Glomerular endothelial cell (primary cell): ENCODE measurements around the gene NHLRC2. TPM values are rescaled to one million over a fixed set of nuclear protein-coding genes. Genes with fewer than 3 reads are reported as not detected.
"Not testable (repeated sequence)": the region's sequence is repeated elsewhere in the genome, so short reads cannot be mapped to it uniquely, and the experiment has no call there.

Experiments used
- DNase-seq: peaks from one replicate; pipeline ENCODE4 v3.0.0-alpha.2; 2011; ENCODE audit warnings: low read depth, low spot score; ENCODE audit errors: extremely low read depth
- total RNA-seq: library from RNA; depleted of rRNA; stranded (reverse); fragments of >200 nt; gene quantifications from 2 replicates; pipeline ENCODE4 v1.2.3, GENCODE V29; 2015

NHLRC2 gene
- total RNA-seq, 1 donor from 2014 or later: 54.4 TPM

DNA sequence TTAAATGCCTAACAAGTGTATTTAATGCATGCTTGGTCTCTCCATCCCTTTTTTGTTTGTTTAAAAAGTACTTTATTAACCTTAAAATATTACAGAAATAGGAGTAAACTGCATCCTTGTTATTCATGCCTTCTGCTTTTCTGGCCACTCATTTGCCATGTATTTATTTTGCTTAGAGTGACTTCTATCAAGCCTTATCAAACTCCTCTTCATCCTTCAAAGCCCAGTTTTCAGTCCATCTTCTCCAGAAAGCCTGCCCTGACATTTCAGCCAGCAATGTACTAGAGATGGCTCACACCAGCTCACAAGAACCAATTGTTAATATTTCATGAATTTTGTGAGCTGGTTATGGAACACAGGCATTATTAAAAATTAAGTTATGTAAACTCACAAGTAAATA lies 82.8 kb downstream of the NHLRC2 start:
- DNase-seq: no peak

DNA sequence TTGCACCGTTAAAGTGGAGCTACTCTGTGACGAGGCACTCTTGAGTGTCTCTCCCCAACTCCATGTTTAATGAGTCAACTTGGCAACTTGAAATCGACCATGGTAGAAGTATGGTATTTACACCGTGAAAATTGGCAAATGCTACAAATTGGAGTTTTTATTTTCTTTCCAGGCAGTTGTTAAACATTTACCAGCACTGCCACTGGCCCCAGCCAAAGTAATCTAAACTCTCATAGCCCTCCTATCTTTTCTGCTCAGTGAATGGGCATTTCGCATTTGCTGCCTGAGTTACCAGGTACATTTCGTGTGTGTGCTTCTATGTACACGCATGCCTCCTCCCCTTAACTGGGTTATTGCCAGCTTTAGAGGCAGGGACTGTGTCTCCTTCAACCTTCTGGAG lies 83.3 kb downstream of the NHLRC2 start:
- DNase-seq: no peak

DNA sequence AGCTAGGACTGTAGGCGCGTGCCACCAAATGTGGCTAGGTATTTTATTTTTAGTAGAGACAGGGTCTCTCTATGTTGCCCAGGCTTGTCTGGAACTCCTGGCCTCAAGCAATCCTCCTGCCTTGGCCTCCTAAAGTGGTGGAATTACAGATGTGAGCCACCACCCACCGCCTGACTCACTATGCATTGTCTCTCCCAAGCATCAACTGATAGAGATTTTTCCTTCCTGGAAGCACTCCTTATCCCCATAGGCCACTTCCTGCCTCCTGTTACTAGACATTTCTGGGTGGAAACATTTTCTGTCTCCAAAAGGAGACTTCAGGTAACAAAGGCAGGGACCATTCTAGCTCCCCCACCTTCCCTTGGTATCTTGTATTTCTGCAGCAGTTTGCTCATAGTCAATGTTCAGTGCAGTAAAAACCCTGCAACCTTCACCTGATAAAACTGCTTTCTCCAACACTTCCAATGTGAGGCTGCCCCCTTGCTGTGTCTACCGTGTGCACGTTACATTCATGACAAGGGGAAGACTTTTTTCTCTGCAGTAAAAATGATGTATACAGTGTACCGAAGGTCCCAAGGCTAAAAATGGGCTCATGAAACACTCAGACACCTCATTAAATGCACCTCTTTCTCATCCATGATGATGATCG lies 84.9 kb downstream of the NHLRC2 start:
- no peak for DNase-seq

GRCh38 chr10:113941140-113941539 lies 86.7 kb downstream of the NHLRC2 start:
- DNase-seq: no peak

GRCh38 chr10:113943196-113943595 lies 88.7 kb downstream of the NHLRC2 start:
- DNase-seq: not testable (repeated sequence)

- DNase-seq: no peak
These were observed 90.7 kb downstream of the NHLRC2 start for GRCh38 chr10:113945075-113945686.

DNA sequence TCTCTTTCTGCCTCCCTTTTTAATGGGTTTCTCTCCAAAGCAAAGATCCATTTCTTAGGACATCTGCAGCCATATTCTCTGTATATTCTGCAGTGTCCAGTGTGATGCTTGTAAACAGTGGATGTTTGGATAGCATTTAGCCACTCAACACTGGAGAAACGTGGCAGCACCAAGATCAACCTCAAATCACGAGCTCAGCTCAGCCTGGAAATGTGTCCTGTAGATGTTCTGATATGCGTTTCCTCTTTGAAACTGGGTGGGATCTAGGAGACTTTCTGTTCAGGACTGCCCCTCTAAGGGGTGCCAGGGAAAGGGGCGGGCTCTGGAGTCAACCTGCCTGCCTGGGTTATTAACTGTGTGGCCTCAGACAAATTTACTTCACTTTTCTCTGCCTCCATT lies 91.2 kb downstream of the NHLRC2 start:
- no peak for DNase-seq

DNA sequence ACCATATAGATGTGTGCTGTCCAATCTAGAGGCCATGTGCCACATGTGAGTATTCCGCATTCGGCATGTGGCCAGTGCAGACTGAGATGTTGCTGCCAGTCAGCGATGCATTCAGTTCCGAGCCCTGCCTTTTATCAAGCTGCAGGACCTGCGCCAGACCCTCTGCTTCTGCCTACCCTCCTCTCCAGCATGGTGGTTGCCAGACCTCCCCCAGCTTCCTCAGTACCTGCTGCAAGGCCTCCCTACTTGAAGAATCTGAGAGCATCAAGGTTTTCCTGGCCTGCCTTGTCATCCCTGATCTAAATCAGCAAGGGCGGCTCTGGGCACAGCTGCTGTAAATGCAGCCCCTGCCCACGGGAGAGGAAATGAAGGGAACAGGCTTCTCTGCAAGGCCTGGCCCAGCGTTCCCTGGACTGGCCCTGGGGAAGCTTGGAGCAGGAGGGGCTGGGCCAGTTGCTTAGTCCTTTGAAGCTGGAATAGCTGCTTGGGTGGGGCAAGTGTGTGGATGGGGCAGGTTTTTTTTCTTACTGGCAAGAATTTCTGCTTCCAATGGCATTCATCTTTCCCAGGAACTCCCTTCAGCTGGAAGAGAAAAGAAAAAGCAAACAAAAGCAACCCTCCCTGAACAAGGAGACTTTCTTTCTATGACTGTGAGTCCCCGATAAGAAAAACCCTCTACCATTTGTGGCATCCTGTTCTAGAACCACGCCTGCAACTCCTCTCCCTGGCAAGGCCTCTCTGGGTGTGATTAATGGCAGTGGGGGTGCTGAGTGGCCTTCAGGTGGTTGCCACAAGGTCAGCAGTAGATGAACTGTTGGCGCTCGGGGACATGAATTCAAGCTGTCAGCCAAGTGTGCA lies 93.0 kb downstream of the NHLRC2 start:
- DNase-seq: no peak

- no peak for DNase-seq
These were observed 93.6 kb downstream of the NHLRC2 start for GRCh38 chr10:113948048-113948447.

- DNase-seq: no peak
These were observed 95.8 kb downstream of the NHLRC2 start for GRCh38 chr10:113950268-113950667.

DNA sequence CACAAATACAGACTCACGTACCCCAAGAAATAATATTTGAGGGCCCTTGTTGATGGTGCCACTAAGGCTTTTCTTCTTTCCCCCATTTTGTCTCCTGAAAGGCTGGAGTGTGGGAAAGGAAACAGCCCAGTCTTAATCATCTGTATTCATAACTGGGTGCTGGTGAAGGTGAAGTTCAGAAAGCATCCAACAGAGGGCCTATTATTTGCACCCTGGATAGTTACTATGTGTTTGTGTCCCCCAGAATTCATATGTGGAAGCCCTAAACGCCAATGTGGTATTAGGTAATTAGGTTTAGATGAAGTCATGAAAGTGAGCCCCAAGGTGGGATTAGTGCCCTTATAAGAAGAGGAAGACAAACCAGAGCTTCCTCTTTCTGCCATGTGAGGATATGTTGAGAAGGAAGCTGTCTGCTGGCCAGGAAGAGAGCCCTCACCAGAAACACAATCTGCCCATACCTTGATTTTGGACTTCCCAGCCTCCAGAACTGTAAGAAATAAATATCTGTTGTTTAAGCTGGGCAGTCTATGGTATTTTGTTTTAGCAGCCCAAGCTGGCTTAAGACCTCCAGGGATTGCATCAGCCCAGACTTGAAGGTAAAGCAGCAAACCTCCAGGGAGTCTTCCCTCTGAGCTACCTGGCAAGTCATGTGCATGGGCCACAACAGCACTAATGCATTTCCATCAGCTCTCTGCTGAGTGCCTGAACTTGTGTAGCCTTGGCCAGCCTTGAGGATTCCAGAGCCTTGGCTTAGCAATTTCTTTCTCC lies 99.2 kb downstream of the NHLRC2 start:
- DNase-seq: no peak

- no peak for DNase-seq
These were observed 99.9 kb downstream of the NHLRC2 start for GRCh38 chr10:113954409-113954808.

GRCh38 chr10:113957013-113957412 lies 102.6 kb downstream of the NHLRC2 start:
- DNase-seq: no peak

DNA sequence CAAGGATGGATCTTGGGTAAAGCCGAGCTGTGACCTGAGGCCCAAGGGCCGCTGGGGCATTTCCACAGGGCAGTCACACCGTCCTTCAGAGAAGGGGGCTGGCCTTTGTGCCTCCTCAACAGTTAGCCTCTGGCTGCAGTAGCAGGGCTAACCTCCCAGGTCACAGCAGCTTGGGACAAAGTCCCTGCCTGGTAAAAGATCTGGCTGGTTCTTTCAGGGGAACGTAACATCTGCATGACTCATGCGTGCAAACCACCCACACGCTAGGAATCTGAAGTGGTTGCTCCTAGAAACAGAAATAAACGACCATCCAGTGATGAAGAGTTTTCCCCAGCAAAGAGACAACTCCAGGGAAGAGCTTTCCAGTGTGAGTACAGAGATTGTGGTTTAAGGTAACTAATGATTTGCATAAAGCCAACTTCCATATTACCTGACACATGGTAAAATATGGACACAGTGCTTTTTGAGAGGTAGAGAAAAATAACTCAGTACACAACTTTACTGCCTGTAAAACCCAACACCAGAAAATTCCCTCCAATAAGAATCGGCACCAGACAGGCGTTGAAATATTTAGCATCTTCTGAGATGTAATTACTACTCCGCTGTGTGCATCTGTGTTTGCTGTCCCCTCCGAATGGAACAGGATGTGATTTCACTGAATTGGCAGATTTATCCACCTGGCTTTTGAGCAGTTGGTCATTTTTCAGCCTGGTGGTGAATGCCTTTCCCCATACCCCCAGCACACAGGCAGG lies 104.3 kb downstream of the NHLRC2 start:
- DNase-seq: no peak

DNA sequence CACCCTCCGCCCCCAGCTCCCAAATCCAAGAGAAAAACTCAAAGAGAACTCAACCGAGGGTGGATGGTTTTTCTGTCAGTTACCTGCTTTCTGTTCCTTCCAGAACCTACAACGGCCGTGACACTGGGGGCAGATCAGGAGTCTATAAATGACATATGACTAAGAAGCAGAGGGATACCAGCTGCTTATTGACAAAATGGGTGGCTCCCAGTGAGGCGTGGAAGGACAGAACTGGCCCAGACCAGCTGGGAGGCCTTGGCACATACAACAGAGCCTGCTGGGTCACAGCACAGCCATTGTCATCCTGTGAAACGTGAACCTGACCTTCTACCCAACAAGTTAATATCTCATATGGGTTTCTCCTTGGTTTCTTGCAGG lies 104.9 kb downstream of the NHLRC2 start:
- DNase-seq: no peak

GRCh38 chr10:113960617-113961181 lies 106.2 kb downstream of the NHLRC2 start:
- no peak for DNase-seq

- DNase-seq: no peak
These were observed 106.9 kb downstream of the NHLRC2 start for GRCh38 chr10:113961182-113962031.

DNA sequence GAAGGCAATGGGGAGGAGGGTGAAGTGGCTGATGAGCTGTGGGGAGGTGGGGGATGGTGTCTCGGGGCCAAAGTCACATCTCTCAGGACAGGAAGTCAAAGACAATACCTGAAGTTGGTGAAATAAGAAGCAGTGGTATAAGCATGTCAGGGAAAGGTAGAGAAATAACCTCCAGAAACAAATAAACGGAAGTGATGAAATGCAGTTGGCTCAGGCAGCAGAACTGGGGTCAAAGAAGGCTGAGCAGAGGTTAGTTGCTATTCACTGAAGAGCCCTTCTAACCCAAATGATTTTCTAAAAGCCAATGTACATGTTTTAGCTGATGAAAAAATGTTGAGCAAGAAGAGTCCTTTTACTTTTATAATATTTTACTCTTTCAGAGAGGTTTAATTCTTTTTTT lies 110.6 kb downstream of the NHLRC2 start:
- DNase-seq: no peak

GRCh38 chr10:113965683-113966082 lies 111.2 kb downstream of the NHLRC2 start:
- DNase-seq: no peak
